ENCODE results near the gene MICAL2.
A peak's percentile ranks its signal among the peaks of the same experiment; 100 is the strongest.

The MICAL2 gene

DNA sequence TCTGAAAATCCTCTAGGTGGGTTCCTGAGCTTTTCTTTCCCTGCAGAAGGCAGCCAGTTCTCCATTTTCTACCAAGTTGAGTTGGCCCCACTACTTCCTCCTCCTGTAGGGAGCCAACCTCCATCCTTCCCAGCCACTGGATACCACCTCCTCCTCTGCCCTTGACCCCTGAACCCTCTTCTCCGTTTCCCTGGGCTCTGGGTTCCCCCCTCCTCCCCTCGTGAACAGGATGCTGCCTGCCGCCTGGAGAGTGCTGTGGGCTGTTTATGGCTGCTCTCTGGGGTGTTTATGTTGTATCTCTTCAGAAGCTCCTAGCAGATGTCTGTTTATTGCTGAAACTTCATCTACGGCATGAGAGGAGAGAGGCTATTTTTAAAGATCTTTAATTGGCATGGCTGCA is 8.6 kb downstream of the MICAL2 start:
- no peak for DNase-seq

DNA sequence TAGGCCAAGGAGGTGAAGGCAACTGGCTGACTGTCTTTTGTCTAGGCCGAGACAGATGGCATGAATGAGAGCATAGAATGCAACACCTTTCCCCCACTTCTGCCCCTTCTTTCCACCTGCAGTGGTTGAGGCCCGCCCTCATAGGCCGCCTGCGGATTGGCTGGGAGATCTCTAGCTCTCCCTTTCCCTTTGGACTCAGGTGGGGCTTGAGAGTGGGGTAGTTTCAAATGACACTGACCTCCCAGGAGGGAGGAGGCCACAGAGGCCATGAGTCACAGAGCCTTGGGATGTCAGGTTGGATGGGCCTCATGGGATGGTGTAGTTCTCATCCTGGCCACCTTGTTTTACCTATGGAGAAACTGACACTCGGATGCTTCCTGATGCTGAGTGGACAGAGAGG is 9.1 kb downstream of the MICAL2 start:
- no peak for DNase-seq

- DNase-seq: no peak
These were observed 9.9 kb downstream of the MICAL2 start for GRCh38 chr11:12120031-12121008.

DNA sequence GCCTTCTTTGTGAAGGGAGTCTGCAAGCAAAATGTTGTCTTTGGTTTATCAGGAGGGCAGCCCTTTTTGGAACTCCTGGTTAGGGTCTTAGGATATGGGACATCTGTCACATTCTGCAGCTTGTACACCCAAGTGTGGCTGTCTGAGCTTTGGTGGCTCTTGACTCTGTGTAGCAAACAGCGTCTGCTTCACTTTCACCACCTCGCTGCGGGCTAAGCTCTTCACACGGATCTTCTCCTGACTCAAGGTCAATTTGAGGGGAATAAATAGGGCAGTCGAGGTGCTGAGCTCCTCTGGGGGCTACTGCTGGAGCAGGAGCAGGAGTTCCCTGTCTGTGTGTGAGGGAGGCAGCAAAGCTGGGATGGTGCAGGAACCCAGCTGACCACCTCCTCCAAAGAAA is 10.6 kb downstream of the MICAL2 start:
- DNase-seq: no peak

DNA sequence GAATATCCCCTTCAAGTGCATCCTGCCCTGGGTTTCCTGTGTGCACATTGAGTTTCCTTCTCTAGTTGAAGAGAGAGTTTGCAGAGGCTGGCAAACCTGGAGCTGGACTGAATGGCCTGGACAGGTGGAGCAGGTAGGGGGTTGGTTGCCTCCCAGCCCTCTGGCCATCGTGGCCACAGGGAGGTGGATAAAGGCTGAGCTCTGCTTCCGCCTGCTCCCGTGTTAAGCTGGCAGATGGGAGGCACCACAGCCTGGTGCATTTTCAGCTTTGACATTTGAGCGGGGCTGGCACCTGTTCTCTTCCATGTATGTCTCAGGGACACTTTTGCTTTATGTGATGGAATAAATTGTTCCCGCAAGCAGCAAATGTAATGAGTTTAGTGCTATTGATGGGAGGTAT is 11.1 kb downstream of the MICAL2 start:
- DNase-seq: peak; percentile 39

DNA sequence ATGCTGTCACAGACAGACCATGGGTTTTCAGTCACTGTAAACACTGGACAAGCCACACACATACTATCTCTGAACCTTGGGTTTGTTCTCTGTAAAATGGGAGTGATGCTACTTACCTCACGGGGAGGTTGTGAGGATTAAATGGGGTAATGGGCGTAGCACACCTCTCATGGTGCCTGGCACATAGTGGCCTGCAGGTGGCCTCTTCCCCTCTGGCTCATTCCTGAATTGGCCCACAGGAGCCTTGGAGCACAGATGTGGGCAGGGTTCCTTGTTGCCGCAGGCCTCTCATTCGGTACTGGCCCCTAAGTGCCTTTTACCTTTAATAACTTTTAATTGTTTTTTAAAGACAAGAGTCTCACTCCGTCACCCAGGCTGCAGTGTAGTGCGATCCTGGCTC is 11.7 kb downstream of the MICAL2 start:
- peak; percentile 37 for DNase-seq

GRCh38 chr11:12123273-12123672 is 12.9 kb downstream of the MICAL2 start:
- no peak for DNase-seq

- no peak for DNase-seq
These were observed 13.4 kb downstream of the MICAL2 start for GRCh38 chr11:12123799-12124198.

- DNase-seq: no peak
These were observed 13.9 kb downstream of the MICAL2 start for GRCh38 chr11:12124306-12124705.

DNA sequence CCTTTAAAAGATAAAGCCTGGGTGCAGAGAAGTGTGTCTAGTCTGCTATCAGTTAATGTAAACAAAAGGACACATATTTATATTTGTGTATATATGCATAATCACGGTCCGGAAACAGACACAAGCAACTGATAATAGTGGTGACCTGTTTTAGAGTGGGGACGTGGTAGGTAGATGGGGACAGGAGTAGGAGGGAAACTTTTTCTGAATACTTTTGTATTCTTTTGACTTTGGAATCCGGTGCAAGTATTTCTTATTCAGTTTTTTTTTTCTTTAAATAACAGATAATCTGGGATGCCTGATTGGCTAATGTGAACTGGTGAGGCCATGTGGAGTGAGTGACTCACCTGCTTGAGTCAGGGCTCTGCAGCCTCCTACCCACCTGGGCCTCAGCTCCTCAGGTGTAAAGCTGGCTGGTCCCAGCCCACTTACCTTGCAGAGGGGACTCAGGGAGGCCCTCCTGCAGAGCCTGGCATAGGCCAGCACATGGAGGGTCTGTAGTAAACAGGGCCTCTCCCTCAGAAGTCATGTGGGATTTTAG is 15.3 kb downstream of the MICAL2 start:
- no peak for DNase-seq

- no peak for DNase-seq
These were observed 16.1 kb downstream of the MICAL2 start for GRCh38 chr11:12126344-12127019.

GRCh38 chr11:12127206-12127898 is 17.0 kb downstream of the MICAL2 start:
- DNase-seq: no peak

DNA sequence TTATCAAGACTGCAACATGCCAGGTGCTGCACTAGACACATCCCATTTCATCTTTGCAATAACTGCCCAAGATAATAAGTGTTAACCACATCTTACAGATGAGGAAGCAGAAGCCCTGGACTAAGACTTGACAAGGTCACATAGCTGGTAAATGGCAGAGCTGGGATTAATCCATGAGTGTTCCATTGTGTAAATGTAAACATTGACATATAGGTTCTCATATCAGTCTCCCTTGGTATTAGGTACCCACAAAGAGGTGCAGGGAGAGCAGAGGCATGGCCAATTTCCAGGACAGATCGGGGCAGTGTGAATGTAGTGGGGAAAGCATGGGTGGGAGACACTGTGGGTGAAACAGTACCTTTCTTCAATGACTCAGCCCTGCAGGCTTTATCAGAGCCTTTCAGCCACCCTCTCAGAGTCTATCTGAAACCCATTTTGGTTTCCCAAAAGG is 17.9 kb downstream of the MICAL2 start:
- DNase-seq: no peak

DNA sequence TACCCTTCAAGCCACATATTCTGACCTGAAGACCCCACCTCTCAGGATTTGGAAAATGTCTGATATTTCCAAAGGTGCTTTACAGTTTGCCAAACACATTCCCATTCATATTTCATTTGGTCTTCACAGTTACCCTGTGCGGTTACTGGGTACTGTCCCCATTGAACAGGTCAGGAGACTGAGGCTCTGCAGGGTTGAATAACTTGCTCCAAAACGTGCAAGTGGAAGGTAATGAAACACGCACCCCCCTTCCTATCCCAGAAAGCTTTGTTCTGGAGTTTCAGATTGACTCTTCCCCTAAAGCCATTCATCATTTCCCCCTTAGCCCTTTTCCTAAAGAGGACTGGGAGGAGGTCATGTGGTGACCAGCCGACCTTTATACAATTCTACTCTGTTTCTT is 18.8 kb downstream of the MICAL2 start:
- no peak for DNase-seq

GRCh38 chr11:12130180-12130980 is 20.0 kb downstream of the MICAL2 start:
- no peak for DNase-seq

- DNase-seq: no peak
These were observed 21.8 kb downstream of the MICAL2 start for GRCh38 chr11:12131943-12132789.

- no peak for DNase-seq
These were observed 22.4 kb downstream of the MICAL2 start for GRCh38 chr11:12132790-12133145.

DNA sequence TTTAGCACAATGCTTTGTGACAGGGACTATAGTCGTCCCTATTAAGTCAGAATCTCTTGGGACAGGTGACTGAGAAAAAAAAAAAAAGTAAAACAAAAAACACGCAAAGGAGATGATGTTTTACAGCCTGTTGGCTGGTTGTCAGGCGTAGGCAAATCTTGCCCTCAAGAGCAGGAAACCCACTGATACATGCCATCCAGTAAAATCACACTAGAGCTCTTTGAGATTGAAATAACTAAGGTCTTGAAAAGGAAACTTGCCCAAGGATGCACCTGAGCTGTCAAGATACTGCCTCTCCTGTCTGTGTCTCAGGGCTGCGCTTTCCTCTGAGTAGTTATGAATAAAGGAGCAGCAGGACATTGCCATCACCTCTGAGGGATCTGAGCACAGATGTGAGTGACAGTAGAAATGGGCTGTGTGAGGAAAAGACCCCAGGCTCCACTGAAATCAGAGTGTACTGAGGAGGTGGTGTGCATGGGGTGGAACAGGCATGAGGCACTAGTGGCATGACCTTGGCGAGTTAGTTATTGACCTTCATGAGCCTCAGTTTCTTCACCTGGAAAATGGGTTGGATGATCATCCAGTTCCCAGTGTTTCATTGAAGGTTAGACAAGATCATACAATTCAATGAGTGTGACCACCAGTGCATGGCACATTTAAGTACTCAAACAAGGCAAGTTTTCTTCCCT is 23.3 kb downstream of the MICAL2 start:
- no peak for DNase-seq

DNA sequence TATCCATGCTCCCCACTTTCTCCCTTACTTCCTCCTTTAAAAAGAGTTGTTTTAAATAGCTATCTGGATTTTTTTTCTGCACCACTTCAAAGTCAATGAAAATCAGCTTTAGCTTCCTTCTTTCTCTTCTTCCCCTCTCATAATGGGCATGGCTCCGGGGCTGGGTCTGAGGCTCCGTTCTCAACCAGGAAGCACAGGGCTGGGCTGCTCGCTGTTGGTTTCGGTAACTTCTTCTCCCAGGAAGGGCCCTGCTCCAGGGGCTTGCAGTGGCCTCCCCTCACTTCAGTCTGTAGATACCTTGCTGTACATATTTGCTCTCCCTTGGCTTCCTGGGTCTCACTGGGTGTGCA is 23.8 kb downstream of the MICAL2 start:
- DNase-seq: no peak

DNA sequence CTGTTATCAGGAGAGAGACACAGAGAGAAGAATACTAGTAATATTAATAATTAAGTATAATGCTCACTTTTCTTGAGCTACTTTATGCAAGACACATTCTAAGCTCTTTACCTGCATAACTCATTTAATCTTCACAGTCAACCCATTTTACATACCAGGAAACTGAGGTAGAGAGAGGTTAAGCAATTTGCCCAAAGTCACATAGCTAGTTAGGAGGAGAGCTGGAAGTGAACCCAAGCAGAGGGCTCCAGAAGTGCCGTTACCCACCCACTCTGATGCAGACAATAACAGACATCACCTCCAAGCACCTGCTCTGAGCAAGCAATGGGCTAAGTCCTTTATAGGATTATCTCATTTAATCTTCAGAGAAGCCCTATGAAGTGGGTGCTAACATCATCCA is 24.8 kb downstream of the MICAL2 start:
- DNase-seq: no peak

All from NCI-H1694 (cell line).